Measurements from ENCODE around the gene HTR2A.

DNA sequence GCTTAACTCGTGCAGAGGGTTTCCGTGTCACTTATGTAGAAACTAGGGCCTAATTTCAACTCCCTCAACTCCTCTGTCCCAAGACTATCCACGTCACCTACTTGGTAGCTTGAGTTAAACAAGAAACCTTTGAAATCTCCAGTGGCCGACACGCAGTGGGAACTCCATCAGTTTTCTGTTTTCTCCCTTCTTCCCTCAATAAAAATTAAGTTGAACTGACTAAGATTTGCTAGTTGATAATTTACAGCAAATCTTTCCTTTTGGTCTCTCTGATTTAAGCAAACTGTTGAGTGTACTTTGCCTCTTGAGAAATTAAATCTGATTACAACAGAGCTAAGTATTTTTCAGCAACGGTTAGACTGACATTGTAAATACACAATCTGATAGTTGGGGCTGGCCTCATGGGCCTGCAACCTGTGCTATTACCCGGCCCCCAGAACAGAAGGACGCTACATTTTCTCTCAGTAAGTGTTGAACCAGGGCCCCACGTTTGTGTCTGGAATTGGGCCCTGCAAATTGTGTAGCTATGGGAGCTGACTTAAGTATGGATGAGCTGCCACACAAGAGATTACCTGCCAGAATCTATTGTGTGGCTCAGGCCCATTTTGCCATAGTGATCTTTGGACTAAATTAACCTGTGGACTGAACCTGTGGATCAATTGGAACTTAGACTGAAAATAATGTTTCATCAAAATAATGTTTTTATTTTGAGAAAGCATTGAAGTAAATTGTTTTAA is 99.2 kb downstream of the HTR2A start:
- no peak for TF ChIP-seq POLR2A (IDR thresholded peaks at IDR 0.05; ENCODE audit: low read depth, low read length)
- no peak for TF ChIP-seq POLR2AphosphoS5 (IDR thresholded peaks at IDR 0.05; ENCODE audit: low read depth, low read length)

Data from GM12892 (cell line).